Neural cell (in vitro differentiated cells): Measurements from ENCODE around the gene PGAP2.

Experiments
- CTCF ChIP-seq: fragments of 450-650 bp; IDR thresholded peaks from 2 replicates; pipeline ENCODE4 v1.5.1; 2014; ENCODE audit warnings: antibody characterized with exemption, mild to moderate bottlenecking, moderate library complexity; ENCODE audit not compliant: poor library complexity, severe bottlenecking
- EZH2 ChIP-seq: fragments of 200-600, 300-800 bp; shearing (Covaris generic), sonication (generic); IDR thresholded peaks from 2 replicates; pipeline ENCODE4 v1.6.1; 2014; ENCODE audit warnings: antibody characterized with exemption, low read length, borderline replicate concordance, mild to moderate bottlenecking; ENCODE audit not compliant: insufficient read depth, poor library complexity, severe bottlenecking
- POLR2AphosphoS5 ChIP-seq: IDR thresholded peaks from 2 replicates; pipeline ENCODE4 v1.6.1; 2012
- RAD21 ChIP-seq: fragments of 450-650 bp; conservative IDR thresholded peaks from 2 replicates; pipeline ENCODE4 v1.6.1; 2014; ENCODE audit warnings: antibody characterized with exemption, mild to moderate bottlenecking, moderate library complexity
- TAF1 ChIP-seq: IDR thresholded peaks from 2 replicates; pipeline ENCODE4 v1.6.1; 2012; ENCODE audit warnings: low read depth

- TF ChIP-seq POLR2AphosphoS5 (no peak), TAF1 (no peak), CTCF (no peak), EZH2 (no peak), RAD21 (no peak)
These were observed 59.1 kb downstream of the PGAP2 start for GRCh38 chr11:3867209-3868091.
